Measurements from ENCODE around the gene PDE4B.

The PDE4B gene

DNA sequence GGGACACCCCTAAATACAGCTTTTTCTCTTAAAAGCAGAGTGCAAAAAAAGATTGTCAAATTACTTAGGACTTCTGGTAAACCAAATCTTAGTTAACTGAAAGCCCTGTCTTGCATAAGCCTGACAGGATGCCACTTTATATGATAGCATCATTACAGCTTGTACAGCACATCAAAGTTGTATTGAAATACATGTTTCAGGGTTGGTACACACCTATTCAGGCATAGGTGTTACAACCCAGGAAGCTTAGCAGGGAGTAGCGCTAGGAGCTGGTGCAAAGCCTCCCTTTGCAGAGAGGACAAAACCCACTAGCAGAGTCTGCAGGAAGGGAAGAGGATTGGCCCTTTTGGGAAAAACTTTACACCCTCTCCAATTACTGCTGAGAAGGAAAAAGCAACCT, 482.4 kb downstream of the PDE4B start:
- Histone ChIP-seq H3K27ac (ENCODE audit: low read length) (no peak overlapping the region), H3K36me3 (ENCODE audit: insufficient read depth, low read depth, low read length) (no peaks in the 10 kb centered on the region), H3K27me3 (ENCODE audit: insufficient read depth, low read length) (no peaks in the 10 kb centered on the region), H3K4me3 (ENCODE audit: low read length) (no peak overlapping the region), H3K9ac (ENCODE audit: low read depth, low read length) (no peak overlapping the region), H3K4me1 (ENCODE audit: insufficient read depth, low read length) (peaks cover 20% of the 10 kb centered on the region; the same call in 1 of the 2 replicates), H3K9me3 (ENCODE audit: insufficient read depth, low read depth, low read length) (no peaks in the 10 kb centered on the region)

GRCh38 chr1:66275601-66276023, 482.9 kb downstream of the PDE4B start:
- Histone ChIP-seq H3K27me3 (ENCODE audit: insufficient read depth, low read length) (no peaks in the 10 kb centered on the region), H3K9me3 (ENCODE audit: insufficient read depth, low read depth, low read length) (no peaks in the 10 kb centered on the region), H3K4me1 (ENCODE audit: insufficient read depth, low read length) (peaks cover 20% of the 10 kb centered on the region; the same call in 1 of the 2 replicates), H3K4me3 (ENCODE audit: low read length) (no peak overlapping the region), H3K36me3 (ENCODE audit: insufficient read depth, low read depth, low read length) (no peaks in the 10 kb centered on the region), H3K27ac (ENCODE audit: low read length) (no peak overlapping the region), H3K9ac (ENCODE audit: low read depth, low read length) (no peak overlapping the region)

DNA sequence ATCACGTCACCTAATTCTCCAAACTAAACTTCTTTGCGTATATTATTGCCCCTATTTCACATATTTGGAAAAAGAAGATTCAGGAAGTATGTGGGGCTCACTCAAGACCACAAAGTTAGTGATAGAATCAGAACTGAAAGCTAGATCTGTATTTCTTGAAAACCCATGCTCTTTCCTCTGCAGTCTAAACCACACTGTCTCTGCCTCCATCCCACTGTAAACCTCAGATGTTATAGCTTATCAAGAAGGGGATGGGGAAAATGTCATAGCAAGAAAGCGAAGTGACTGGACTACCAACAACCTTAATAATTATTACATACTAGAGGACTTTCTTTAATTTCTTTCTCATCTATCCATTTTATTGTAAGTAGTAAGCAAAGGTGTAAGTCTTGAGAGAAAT, 483.5 kb downstream of the PDE4B start:
- Histone ChIP-seq H3K27ac (ENCODE audit: low read length) (no peak overlapping the region), H3K9ac (ENCODE audit: low read depth, low read length) (no peak overlapping the region), H3K4me1 (ENCODE audit: insufficient read depth, low read length) (peaks cover 20% of the 10 kb centered on the region; the same call in 1 of the 2 replicates)

DNA sequence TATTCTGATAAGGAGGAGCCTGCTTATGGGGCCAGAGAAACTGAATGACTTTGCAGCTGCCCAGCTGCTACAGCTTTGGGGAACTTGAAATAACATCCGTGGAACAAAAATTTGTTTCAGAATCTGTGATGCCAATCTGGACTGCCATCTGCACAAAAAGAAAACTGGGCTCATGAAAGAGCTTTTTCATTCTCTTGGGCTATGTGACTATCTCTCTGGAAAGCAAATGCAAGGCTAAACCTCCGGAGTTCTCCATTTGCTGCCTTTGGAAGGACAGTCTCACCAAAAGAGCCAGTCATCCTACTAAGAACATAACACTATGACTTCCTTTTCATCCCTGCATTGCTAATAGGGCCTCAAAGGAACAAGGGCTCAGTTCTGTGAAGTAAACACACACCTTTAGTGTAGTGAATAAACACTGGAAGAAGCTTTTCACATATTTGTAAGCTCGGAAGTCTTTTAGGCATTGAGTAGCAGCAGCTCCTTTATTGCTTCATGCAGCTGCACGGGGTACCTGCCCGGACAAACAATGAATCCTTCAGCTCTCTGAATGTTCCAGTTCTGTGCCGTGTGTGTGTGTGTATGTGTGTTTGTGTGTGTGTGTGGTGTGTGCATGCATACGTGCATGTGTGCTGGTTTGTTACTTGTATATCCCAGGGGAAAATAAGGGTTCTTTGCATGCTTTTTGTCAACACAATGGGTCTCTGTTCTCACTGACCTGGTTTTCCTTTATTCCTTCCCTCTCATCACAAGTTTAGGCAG, 485.7 kb downstream of the PDE4B start:
- H3K27ac ChIP-seq (ENCODE audit: low read length): no peak overlapping the region

More for the DNA sequence above, 483.5 kb downstream of the PDE4B start:
- Histone ChIP-seq H3K27me3 (ENCODE audit: insufficient read depth, low read length) (no peaks in the 10 kb centered on the region), H3K4me3 (ENCODE audit: low read length) (no peak overlapping the region), H3K9me3 (ENCODE audit: insufficient read depth, low read depth, low read length) (no peaks in the 10 kb centered on the region), H3K36me3 (ENCODE audit: insufficient read depth, low read depth, low read length) (no peaks in the 10 kb centered on the region)

DNA sequence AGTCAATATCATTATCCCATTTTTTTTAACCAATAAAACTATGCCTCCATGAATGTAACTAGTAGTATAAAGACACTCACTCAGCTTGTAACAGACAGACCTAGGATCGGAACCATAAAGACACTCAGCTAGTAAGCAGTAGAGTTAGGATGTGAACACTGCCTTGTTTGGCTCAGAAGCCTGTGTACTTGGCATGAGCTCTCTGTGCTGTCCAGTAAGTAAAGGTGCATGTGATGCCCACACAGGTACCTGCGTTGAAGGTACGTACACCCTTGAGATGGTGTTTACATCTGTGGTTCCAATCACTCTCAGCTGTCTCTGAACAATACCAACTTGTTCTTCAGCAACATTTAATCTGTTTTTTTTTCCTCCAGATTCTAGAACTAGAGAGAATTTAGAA, 489.1 kb downstream of the PDE4B start:
- no peak overlapping the region for H3K4me3 ChIP-seq (ENCODE audit: low read length)
- H3K9ac ChIP-seq (ENCODE audit: low read depth, low read length): no peak overlapping the region
- no peaks in the 10 kb centered on the region for H3K9me3 ChIP-seq (ENCODE audit: insufficient read depth, low read depth, low read length)
- no peaks in the 10 kb centered on the region for H3K36me3 ChIP-seq (ENCODE audit: insufficient read depth, low read depth, low read length)
- H3K4me1 ChIP-seq (ENCODE audit: insufficient read depth, low read length): 0 out of 2 replicates have a peak, but pooled peaks cover 2% of the 10 kb centered on the region
- H3K27ac ChIP-seq (ENCODE audit: low read length): no peak overlapping the region
- H3K27me3 ChIP-seq (ENCODE audit: insufficient read depth, low read length): no peaks in the 10 kb centered on the region

More for the DNA sequence above, 485.7 kb downstream of the PDE4B start:
- no peaks in the 10 kb centered on the region for H3K36me3 ChIP-seq (ENCODE audit: insufficient read depth, low read depth, low read length)
- H3K9ac ChIP-seq (ENCODE audit: low read depth, low read length): no peak overlapping the region
- H3K4me1 ChIP-seq (ENCODE audit: insufficient read depth, low read length): peaks cover 11% of the 10 kb centered on the region; the same call in 1 of the 2 replicates
- H3K27me3 ChIP-seq (ENCODE audit: insufficient read depth, low read length): no peaks in the 10 kb centered on the region
- H3K9me3 ChIP-seq (ENCODE audit: insufficient read depth, low read depth, low read length): no peaks in the 10 kb centered on the region
- H3K4me3 ChIP-seq (ENCODE audit: low read length): no peak overlapping the region

GRCh38 chr1:66282343-66282852, 489.7 kb downstream of the PDE4B start:
- H3K9ac ChIP-seq (ENCODE audit: low read depth, low read length): no peak overlapping the region
- H3K27me3 ChIP-seq (ENCODE audit: insufficient read depth, low read length): no peaks in the 10 kb centered on the region
- H3K27ac ChIP-seq (ENCODE audit: low read length): no peak overlapping the region
- no peaks in the 10 kb centered on the region for H3K9me3 ChIP-seq (ENCODE audit: insufficient read depth, low read depth, low read length)
- no peaks in the 10 kb centered on the region for H3K36me3 ChIP-seq (ENCODE audit: insufficient read depth, low read depth, low read length)
- H3K4me1 ChIP-seq (ENCODE audit: insufficient read depth, low read length): 0 out of 2 replicates have a peak, but pooled peaks cover 2% of the 10 kb centered on the region
- no peak overlapping the region for H3K4me3 ChIP-seq (ENCODE audit: low read length)

- Histone ChIP-seq H3K27ac (ENCODE audit: low read length) (no peak overlapping the region), H3K4me3 (ENCODE audit: low read length) (no peak overlapping the region)
Observed at GRCh38 chr1:66282891-66283621, 490.4 kb downstream of the PDE4B start.

DNA sequence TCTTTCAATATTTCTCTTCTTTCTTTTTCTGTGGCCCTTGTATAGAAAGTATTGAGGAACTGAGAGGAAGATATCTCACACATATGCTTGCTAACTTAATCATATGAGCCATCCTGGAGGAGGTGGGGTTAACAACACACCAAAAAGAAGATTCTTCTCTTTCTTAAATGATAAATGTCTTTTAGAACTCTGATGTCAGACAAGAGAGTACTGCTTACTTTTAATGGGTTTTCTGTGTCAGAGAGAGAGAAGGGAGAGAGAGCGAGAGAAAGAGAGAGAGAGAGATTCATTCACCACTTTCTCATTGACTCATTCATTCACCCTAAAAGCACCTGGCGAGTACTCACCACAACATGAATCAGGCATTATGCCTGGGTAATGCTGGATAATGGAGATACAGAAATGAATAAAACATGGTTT, 490.9 kb downstream of the PDE4B start:
- Histone ChIP-seq H3K4me3 (ENCODE audit: low read length) (no peak overlapping the region), H3K4me1 (ENCODE audit: insufficient read depth, low read length) (0 out of 2 replicates have a peak, but pooled peaks cover 2% of the 10 kb centered on the region), H3K27ac (ENCODE audit: low read length) (no peak overlapping the region), H3K9me3 (ENCODE audit: insufficient read depth, low read depth, low read length) (no peaks in the 10 kb centered on the region), H3K9ac (ENCODE audit: low read depth, low read length) (no peak overlapping the region), H3K27me3 (ENCODE audit: insufficient read depth, low read length) (no peaks in the 10 kb centered on the region), H3K36me3 (ENCODE audit: insufficient read depth, low read depth, low read length) (no peaks in the 10 kb centered on the region)

More at GRCh38 chr1:66282891-66283621, 490.4 kb downstream of the PDE4B start:
- Histone ChIP-seq H3K27me3 (ENCODE audit: insufficient read depth, low read length) (no peaks in the 10 kb centered on the region), H3K36me3 (ENCODE audit: insufficient read depth, low read depth, low read length) (no peaks in the 10 kb centered on the region), H3K4me1 (ENCODE audit: insufficient read depth, low read length) (0 out of 2 replicates have a peak, but pooled peaks cover 2% of the 10 kb centered on the region), H3K9me3 (ENCODE audit: insufficient read depth, low read depth, low read length) (no peaks in the 10 kb centered on the region), H3K9ac (ENCODE audit: low read depth, low read length) (no peak overlapping the region)

- Histone ChIP-seq H3K36me3 (ENCODE audit: insufficient read depth, low read depth, low read length) (no peaks in the 10 kb centered on the region), H3K9ac (ENCODE audit: low read depth, low read length) (no peak overlapping the region), H3K9me3 (ENCODE audit: insufficient read depth, low read depth, low read length) (no peaks in the 10 kb centered on the region), H3K27me3 (ENCODE audit: insufficient read depth, low read length) (no peaks in the 10 kb centered on the region), H3K27ac (ENCODE audit: low read length) (no peak overlapping the region), H3K4me1 (ENCODE audit: insufficient read depth, low read length) (no peaks in the 10 kb centered on the region), H3K4me3 (ENCODE audit: low read length) (no peak overlapping the region)
Observed at GRCh38 chr1:66284746-66285145, 492.1 kb downstream of the PDE4B start.

DNA sequence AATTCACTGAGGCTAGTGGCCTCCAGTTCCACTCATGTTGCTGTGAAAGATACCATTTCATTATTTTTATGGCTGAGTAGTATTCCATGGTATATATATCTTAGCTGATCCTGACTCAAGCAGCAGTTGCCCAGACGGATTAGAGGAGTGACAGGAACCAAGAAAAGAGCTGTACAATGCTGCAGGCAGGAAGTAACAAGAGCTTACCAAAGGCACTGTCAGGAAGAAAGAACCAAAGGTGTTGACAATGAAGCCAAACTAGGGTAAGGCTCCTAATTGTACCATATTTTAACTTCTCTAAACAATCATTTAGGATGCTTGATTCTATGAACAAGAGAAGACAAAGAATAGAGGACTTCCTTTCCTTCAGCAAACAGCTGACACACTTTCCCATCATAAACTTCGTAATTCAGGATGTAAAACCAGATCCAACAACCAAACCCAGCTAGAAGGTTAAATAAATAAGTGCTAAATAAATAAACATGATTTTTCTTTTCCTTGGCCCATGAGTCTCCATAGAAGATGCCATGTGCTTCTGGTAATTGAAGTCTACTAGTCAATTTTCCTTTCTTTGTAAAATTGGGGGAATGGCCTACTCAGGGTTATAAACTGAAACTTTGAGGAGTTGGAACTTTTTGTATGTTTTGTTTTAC, 493.0 kb downstream of the PDE4B start:
- Histone ChIP-seq H3K9me3 (ENCODE audit: insufficient read depth, low read depth, low read length) (no peaks in the 10 kb centered on the region), H3K9ac (ENCODE audit: low read depth, low read length) (no peak overlapping the region), H3K27me3 (ENCODE audit: insufficient read depth, low read length) (no peaks in the 10 kb centered on the region), H3K27ac (ENCODE audit: low read length) (no peak overlapping the region), H3K4me3 (ENCODE audit: low read length) (no peak overlapping the region), H3K36me3 (ENCODE audit: insufficient read depth, low read depth, low read length) (no peaks in the 10 kb centered on the region), H3K4me1 (ENCODE audit: insufficient read depth, low read length) (no peaks in the 10 kb centered on the region)

- H3K36me3 ChIP-seq (ENCODE audit: insufficient read depth, low read depth, low read length): no peaks in the 10 kb centered on the region
- H3K27me3 ChIP-seq (ENCODE audit: insufficient read depth, low read length): no peaks in the 10 kb centered on the region
- no peaks in the 10 kb centered on the region for H3K9me3 ChIP-seq (ENCODE audit: insufficient read depth, low read depth, low read length)
- H3K27ac ChIP-seq (ENCODE audit: low read length): no peak overlapping the region
- no peaks in the 10 kb centered on the region for H3K4me1 ChIP-seq (ENCODE audit: insufficient read depth, low read length)
- H3K9ac ChIP-seq (ENCODE audit: low read depth, low read length): no peak overlapping the region
- no peak overlapping the region for H3K4me3 ChIP-seq (ENCODE audit: low read length)
Observed at GRCh38 chr1:66286307-66286706, 493.6 kb downstream of the PDE4B start.
